Body of pancreas (tissue), 4 donors: Measurements from ENCODE around the gene COP1.

Source experiments
- POLR2A ChIP-seq, 3 donors: fragments of 450-650 bp; IDR thresholded peaks; one replicate each; pipeline ENCODE4 v1.6.1; 2016; ENCODE audit warnings: antibody characterized with exemption in 3 of 3, mild to moderate bottlenecking in 2 of 3
- TF ChIP-seq, protein P1 (sequence below), 7 experiments: fragments of 450-650 bp in 4 of 7; fragments of 200-600 bp in 3 of 7; sonication (generic) in 3 of 7; IDR thresholded peaks; one replicate each; pipeline ENCODE4 v1.5.1; 2016 to 2019; ENCODE audit warnings: antibody characterized with exemption in 7 of 7

DNA sequence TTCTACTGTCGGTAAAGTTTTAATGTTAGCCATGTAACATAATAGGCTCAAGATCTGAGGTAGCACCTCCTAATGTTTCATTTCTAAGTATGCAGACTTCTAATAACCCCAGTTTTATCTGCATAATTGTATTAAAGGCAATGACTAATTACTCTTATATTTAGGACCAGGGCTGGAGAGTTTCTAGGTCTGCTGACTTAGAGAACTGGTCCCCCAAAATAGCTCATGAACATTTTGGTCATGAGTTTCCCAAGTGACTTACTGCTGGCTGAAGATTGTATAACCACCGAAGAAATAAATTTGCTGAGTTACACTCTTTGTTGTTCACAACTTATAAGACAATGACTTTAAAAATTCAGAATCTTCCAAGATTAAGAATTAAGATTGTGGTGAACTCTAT is 265.9 kb downstream of the COP1 start:
- no peak for TF ChIP-seq POLR2A (IDR thresholded peaks at IDR 0.05)
- TF ChIP-seq, protein P1, sequence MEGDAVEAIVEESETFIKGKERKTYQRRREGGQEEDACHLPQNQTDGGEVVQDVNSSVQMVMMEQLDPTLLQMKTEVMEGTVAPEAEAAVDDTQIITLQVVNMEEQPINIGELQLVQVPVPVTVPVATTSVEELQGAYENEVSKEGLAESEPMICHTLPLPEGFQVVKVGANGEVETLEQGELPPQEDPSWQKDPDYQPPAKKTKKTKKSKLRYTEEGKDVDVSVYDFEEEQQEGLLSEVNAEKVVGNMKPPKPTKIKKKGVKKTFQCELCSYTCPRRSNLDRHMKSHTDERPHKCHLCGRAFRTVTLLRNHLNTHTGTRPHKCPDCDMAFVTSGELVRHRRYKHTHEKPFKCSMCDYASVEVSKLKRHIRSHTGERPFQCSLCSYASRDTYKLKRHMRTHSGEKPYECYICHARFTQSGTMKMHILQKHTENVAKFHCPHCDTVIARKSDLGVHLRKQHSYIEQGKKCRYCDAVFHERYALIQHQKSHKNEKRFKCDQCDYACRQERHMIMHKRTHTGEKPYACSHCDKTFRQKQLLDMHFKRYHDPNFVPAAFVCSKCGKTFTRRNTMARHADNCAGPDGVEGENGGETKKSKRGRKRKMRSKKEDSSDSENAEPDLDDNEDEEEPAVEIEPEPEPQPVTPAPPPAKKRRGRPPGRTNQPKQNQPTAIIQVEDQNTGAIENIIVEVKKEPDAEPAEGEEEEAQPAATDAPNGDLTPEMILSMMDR (IDR thresholded peaks at IDR 0.05), result no peak
